Adipose tissue (tissue), 3 donors: ENCODE data around the gene NSUN3. TPM values are rescaled to one million over a fixed set of nuclear protein-coding genes. Genes with fewer than 3 reads are reported as not detected.
"Not testable (repeated sequence)": the region's sequence is repeated elsewhere in the genome, so short reads cannot be mapped to it uniquely, and the experiment has no call there.

Source experiments
- H3K27ac ChIP-seq: one replicate; pipeline ENCODE4 v1.5.1; 2013; ENCODE audit warnings: low read depth, low read length
- WGBS, 3 donors: extraction: QIAGEN DNeasy Blood & Tissue Kit; methylation state at CpG; one replicate each; pipeline ENCODE4 v1.1.7; 2013; 5-methylcytosine and 5-hydroxymethylcytosine counted together
- polyA plus RNA-seq, 3 donors: library from polyadenylated mRNA; stranded (reverse); fragments of 200-250 nt; gene quantifications; one replicate each; pipeline ENCODE4 v1.2.3, GENCODE V29; 2013
- donor health status: healthy with polysubstance abuse.
- donor health status: Bipolar disorder and iron deficiency.
- donor health status: healthy.

The NSUN3 gene
- polyA plus RNA-seq, 3 donors: 3.8 to 8.7 (median 3.9) TPM

DNA sequence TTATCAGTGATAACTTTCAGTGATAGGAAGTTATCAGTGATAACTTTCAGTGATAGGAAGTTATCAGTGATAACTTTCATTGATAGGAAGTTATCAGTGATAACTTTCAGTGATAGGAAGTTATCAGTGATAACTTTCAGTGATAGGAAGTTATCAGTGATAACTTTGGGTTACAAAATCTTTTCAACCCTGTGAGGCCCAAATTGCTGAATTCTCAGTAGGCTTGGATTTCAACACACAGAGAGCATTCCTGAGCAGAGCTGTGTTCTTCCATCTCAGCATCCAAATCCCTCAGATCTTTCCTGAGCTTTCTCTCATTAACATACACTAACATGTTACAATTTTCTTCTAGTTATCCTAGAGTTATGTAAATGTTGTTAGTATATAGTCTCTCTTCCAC is 47.4 kb downstream of the NSUN3 start:
- not testable (repeated sequence) for H3K27ac ChIP-seq

DNA sequence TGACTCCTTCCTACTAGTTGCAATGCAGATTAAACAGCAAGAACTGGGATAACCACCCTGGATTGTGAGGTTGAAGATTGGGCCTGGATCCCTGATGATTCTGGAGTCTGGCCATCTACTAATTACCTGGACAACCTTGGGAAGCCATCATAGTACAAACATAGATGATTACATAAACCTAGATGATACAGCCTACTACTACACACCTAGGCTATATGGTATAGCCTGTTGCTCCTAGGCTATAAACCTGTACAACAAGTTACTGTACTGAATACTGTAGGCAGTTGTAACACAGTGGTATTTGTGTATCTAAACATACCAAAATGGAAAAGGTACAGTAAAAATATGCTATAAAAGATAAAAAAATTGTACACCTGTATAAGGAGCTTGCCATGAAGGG is 48.0 kb downstream of the NSUN3 start:
- H3K27ac ChIP-seq: no peak overlapping the region

DNA sequence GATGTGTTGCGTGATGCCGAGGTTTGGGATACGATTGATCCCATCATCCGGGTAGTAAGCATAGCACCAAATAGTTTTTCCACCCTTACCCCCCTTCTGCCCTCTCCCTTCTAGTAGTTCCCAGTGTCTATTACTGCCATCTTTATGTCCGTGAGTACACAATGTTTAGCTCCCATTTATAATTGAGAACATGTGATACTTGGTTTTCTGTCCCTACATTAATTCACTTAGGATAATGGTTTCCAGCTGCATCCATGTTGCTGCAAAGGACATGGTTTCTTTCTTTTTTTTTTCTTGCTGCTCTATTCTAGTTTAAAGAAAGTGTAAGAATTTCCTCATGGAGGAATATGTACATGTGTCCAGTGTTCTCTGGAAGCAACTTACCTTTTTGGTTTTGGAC is 51.8 kb downstream of the NSUN3 start:
- H3K27ac ChIP-seq: no peak overlapping the region
- 95 to 99% (median 98%) methylated on average over 5 of the region's 5 CpGs for WGBS, 3 donors

DNA sequence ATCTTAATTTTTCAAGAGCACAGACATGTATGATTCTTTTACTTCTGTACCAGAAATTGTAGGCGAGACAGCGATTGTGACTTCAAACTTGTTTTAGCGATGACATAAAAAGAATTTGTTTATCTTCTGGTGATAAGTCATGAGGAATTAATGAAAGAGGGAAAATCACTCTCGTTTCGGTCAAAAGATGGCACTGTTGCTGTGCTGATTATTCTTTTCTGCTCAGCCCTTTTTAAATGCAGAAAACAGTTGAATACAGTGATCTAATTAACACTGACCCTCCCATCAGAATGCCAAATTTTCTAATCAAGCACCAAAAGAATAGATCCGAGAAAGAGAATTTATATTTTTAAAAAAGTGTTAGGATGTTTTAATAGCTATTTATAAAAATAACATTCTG is 52.6 kb downstream of the NSUN3 start:
- WGBS, 3 donors: 40 to 64% (median 49%) methylated on average over 6 of the region's 6 CpGs
- no peak overlapping the region for H3K27ac ChIP-seq

DNA sequence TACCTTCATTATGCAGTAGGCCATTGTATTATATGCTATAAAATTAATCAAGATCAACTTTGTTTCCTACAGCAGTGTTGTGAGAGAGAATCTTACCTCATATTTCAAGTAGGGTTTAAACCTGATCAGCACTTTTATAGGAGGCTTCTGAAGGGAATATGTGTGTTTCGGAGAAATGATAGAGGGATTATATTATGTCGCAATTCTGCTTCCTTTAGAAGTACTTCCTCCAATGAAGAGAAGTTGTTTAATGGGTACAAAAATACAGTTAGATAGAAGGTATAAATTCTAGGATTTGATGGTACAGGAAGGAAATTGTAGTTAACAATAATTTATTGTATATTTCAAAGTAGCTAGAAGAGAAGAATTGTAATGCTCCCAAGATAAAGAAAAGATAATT is 54.9 kb downstream of the NSUN3 start:
- no peak overlapping the region for H3K27ac ChIP-seq
- 64 to 87% (median 67%) methylated on average over 2 of the region's 2 CpGs for WGBS, 3 donors

DNA sequence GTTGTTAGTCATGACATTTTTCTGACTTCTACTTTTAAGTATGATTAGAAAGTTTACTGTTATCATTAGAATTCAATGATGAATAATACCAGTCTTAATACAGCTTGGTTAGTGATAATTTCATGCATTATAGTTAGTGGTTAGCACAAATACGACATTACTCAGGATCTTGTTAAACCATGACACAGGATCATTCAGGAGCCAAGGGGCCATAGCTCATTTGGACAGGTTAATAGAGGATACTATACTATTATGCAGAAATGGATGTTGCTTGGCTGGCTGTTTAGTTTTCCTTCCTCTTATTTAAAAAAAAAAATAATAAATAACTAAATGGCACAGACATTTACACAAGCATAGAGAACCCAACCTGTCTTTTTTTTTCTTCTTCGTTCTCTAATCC is 55.5 kb downstream of the NSUN3 start:
- H3K27ac ChIP-seq: no peak overlapping the region
- WGBS, 3 donors: 69 to 89% (median 79%) methylated on average over 2 of the region's 2 CpGs

DNA sequence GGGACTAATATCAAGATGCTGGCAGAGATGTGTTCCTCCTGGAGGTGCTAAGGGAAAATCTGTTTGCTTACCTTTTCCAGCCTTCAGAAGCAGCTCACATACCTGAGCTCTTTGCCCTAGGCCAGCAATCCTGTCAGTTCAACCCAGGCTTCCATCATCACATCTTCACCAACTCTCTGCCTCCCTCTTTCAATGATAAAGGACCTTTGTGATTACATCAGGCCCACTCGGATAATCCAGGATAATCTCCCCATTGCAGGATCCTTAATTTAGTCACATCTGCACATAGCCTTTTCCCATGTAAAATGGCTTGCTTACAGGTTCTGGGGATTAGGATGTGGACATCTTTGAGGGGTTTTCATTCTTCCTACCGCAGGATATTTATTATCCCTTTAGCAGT is 58.3 kb downstream of the NSUN3 start:
- 87 to 96% (median 95%) methylated on average over 2 of the region's 2 CpGs for WGBS, 3 donors
- H3K27ac ChIP-seq: no peak overlapping the region

DNA sequence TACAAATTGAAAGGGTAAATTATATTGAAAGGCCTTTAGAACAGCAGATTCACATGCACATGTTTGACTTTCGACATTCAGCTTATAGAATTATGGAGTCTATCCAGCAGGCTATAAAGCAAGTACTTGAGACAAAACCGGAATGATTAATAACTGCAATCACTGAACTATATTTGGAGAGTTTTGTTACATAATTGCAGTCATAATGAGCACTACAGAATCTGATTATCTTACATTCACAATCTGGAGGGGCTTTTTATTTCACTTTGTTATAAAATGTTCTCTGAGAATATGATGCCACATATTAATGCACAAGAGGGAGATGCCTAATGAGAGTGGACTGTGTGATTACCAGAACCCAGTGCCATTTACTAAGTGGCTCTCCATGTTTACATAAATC is 64.3 kb downstream of the NSUN3 start:
- no peak overlapping the region for H3K27ac ChIP-seq
- 58 to 65% (median 60%) methylated on average over 2 of the region's 2 CpGs for WGBS, 3 donors

DNA sequence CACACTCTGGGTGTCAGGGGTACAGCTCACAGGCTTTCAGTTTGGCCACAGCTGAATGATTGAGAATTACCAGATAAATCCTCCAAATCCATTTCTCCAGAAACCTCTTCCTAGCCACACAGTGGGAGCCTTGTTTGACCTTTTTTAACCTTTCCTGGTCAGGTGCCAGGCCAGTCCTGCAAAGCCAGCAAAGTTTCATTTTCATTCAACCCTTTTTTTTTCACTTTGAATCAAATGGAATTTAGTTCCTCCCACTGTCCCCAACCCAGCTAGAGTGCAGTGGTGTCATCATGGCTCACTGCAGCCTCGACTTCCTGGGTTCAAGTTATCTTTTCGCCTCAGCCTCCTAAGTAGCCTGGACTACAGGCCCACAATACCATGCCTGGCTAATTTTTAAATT is 67.8 kb downstream of the NSUN3 start:
- WGBS, 3 donors: 84 to 94% (median 85%) methylated on average over 2 of the region's 2 CpGs
- H3K27ac ChIP-seq: no peak overlapping the region

DNA sequence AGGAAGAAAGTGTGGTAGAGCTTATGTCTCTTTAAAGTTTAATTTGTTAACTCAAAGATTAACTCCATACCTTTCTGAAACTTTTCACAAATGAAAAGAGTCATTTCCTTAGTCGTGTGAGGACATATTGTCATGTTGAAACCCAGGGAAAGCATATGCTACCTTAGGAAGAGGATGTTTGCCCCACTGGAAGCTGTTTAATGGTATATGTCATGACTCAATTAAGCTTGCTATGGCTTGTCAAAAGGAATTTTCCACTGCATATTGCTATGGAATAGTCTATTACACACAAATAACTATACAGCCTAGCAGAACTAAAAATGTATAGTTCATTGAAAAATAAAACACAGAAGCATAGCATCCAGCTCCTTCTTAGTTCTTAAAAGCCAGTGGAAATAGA is 69.9 kb downstream of the NSUN3 start:
- 23 to 41% (median 40%) methylated on average over 1 of the region's 1 CpG for WGBS, 3 donors
- H3K27ac ChIP-seq: no peak overlapping the region

DNA sequence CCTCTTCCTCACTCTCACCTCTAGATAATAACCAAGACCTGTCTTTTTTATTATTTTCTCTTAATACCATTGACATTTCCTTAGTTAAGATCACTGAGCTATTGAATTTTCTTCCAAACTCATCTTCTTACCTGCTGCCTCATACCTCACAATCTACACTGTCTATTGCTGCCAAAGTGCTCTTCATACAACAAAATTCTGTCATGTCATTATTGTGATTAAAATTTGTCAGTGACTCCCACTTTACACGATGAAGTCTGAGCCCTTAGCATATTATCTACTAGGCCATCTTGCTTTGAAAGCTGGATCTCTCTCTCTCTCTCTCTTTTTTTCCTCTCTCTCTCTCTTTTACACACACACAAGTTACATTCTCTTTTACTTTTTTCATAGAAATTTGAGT is 73.3 kb downstream of the NSUN3 start:
- no peak overlapping the region for H3K27ac ChIP-seq
- 69 to 94% (median 70%) methylated on average over 1 of the region's 1 CpG for WGBS, 3 donors

DNA sequence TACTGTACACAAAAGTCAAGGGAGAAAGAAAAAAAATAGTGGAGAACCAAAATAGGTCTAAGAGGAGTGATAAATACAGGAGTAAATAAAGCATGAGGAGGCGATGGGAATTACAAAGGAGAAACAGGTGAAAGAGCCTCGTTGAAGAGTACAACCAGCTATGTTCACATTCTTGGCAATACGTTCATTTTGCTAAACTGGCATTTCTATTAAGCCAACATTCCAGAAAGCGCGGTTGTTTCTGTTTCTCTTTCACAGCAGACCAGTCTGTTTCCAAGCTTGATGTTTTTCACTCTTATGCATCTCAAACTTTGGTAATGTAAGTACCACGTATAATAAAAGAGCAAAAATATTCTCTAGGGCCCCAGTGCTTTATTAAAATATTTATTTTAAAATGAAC is 74.5 kb downstream of the NSUN3 start:
- H3K27ac ChIP-seq: no peak overlapping the region
- WGBS, 3 donors: 38 to 80% (median 67%) methylated on average over 6 of the region's 6 CpGs

DNA sequence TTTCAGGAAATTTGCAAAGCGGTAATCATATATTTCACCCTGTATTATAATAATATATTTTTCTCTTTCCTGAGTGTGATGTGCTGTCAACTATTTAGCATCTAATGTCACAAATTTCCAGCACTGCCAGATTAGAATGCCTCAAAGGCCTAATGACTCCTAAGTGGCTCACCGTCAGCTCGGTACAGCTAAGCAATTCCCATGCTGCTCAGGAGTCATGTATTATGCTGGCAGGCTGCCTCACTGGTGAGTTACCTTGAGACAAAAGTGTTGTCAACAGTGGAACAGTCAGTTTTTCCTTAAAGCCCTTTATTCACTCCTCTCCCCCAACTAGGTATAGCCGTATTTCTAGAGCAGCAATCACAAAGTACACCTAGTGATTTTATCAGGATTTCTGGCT is 83.6 kb downstream of the NSUN3 start:
- 50 to 86% (median 76%) methylated on average over 4 of the region's 4 CpGs for WGBS, 3 donors
- H3K27ac ChIP-seq: no peak overlapping the region

DNA sequence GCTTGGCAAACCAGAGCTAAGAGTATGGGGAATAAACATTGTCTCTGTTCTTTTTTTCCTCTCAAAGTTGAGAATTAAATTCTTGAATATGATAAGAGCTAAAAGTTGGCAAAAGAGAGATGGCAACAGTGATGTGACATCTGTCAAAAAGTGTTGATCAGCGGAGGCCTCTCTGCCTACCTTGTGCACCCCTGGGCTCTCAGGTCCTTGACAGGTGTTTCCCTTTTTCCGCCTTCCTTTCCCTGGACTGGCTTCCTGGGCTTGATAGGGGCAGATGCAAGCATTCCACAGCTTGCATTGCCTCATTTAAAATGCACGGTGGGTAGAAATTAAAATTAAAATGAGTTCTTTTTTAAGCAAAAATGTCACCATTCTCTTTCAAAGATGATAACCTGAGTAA is 84.2 kb downstream of the NSUN3 start:
- WGBS, 3 donors: 63 to 76% (median 64%) methylated on average over 3 of the region's 3 CpGs
- H3K27ac ChIP-seq: no peak overlapping the region

DNA sequence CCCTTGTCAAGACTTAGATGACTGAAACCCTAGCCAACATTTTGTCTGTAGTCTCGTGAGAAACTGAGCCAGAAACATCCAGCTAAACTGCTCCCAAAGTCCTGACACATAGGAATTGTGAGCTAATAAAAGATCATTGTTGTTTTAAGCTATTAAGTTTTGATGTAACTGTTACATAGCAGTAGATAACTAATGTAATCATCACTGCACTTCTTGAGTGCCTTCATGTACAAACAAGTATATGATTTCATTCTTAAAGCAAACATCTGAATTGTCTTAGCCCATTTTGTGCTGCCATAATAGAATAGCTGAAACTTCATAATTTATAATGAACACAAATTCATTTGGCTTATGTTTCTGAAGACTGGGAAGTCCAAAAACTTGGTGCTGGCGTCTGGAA is 87.3 kb downstream of the NSUN3 start:
- WGBS, 3 donors: 43 to 59% (median 54%) methylated on average over 2 of the region's 2 CpGs
- H3K27ac ChIP-seq: no peak overlapping the region

DNA sequence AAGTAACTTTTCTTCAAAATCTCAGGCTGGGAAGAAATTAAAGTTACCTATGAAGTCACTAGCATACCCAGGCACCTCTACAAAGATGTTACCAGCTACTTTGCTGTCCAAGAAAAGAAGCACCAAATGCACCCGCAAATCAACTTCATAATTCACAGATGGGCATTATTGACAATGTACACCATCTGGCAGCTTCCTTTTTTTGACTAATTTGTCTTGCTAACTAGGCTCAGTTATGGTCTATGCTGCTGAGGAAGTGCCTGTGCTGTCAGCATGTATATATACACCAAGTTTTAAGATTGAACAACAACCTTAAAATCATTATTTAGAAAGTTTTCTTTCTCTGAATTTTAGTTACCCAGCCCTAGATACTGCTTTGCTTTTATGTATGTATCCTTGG is 93.8 kb downstream of the NSUN3 start:
- H3K27ac ChIP-seq: no peak overlapping the region
- WGBS, 3 donors: 58 to 82% (median 63%) methylated on average over 1 of the region's 1 CpG

DNA sequence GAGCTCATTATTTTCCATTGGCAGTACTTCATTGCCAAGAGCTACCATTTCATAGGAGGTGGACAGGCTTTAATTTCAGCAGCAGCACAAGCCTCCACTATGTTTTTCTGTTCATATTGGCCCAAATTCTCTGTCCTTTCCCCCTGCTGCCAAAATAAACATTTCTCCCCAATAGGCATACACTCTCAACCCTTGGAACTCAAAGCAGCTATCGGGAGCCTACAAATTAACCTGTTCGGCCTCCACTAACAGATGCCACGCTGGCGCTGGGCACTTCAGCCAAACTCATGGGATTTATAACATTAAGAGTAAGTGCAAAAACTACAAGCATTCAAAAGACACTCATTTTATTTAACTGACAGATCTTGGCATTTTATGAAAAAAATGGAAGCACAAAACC is 95.7 kb downstream of the NSUN3 start:
- 87 to 93% (median 90%) methylated on average over 4 of the region's 4 CpGs for WGBS, 3 donors
- H3K27ac ChIP-seq: no peak overlapping the region

DNA sequence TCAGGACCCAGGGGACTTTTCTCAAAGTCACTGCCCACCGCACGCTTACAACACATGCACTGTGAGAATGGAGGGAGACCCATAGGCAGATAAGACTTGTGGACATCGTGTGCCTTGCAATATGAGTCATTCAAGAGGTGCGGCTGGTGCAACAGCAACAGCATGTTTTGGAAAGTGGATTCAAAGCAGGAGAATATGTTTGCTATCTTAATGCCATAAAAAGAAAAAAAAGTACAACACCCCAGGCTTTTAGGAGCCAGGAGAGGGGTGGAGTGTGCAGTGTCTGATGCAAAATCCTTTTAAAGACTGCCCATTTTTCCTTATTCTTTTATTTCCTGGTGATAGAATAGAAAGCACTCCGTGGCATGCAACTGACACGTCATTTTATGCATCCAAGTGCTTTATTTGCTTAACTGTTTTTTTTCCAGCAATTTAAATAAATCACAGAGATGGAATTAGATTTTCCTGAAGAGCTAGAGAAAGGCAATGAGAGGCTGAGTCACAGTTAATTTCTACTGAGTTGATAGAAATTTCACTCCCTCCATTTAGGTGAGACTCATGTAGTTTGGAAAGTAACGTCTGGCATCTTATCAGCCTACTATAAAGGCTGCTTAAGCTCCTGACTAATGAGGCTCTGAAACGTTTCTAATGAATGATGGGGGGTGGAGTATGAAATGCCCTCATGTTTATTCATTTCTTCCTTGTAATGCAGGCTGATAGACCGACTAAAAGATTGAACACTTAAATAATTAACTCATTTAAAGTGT is 96.4 kb downstream of the NSUN3 start:
- WGBS, 3 donors: 46 to 59% (median 55%) methylated on average over 9 of the region's 9 CpGs
- H3K27ac ChIP-seq: no peak overlapping the region

DNA sequence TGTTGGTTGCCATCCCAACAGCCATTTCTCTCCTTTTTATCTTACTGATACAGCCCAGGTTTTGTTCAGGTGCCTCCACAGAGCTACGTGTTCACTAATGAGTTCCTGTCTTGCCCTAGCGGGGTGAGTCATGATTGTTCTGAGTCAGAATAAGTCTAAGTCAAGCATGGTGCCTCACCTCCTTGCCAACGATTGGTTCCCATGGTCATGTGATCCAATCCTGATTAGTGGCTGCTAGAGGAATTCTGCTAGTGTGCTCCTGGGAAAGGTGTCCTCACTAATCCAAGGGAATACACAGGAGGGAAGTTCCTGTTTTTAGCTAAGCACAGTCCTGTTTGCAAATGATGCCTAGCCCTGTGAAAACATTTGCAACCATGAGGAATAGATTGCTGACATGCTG is 99.8 kb downstream of the NSUN3 start:
- H3K27ac ChIP-seq: no peak overlapping the region
- 72 to 79% (median 77%) methylated on average over 3 of the region's 3 CpGs for WGBS, 3 donors

DNA sequence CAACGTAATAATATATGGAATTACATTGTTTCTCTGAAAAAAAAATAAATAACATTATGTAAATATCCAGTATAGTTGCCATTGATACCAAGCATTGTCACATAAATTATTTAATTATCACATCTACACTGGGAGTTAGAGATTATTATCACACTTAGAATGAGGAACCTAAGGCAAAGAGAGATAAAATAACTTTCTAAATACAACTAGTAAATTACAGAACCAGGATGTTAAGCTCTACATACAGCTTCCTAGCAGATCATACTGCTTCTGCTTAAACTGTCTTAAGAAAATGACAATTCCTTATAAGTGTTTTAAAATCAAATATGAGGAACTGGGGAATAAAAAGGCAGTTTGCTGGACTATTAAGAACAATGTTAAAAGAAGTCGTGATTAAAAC is 104.5 kb downstream of the NSUN3 start:
- 58 to 79% (median 60%) methylated on average over 2 of the region's 2 CpGs for WGBS, 3 donors

DNA sequence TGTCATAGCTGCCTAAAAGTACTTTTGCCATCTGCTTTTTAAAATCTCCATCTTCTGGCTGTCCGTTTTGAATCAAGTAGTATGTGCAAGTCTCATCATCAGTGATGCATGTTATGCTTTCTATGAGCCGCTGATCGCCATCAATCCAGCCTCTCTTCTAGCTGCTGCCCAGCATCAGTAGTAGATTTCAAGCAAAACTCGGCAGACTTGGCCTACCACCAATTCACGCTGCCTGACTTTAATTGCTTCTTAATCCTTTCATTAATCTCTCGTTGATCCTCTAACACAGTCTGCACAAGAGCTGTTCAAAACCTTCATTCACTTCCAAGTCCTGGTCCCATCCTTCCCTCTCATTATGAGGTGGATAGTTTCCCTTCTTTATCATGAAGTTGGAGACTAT is 104.9 kb downstream of the NSUN3 start:
- H3K27ac ChIP-seq: no peak overlapping the region
- 74 to 79% (median 74%) methylated on average over 6 of the region's 6 CpGs for WGBS, 3 donors

More for the DNA sequence above, 104.5 kb downstream of the NSUN3 start:
- H3K27ac ChIP-seq: no peak overlapping the region
